Mesenchymal stem cell (in vitro differentiated cells and primary cell): ENCODE data around the gene LSP1.
A peak's percentile ranks its signal among the peaks of the same experiment; 100 is the strongest.

ENCODE experiments used
- DNase-seq: peaks from one replicate; pipeline ENCODE4 v3.0.0-alpha.2; 2013
- H2AFZ ChIP-seq: one replicate; pipeline ENCODE4 v1.6.1; 2013; ENCODE audit warnings: low read depth, mild to moderate bottlenecking, control low read depth, inconsistent platforms, low read length, moderate library complexity
- H2AK5ac ChIP-seq: 2 replicates; pipeline ENCODE4 v1.6.1; 2013; ENCODE audit warnings: low read length, moderate library complexity, mild to moderate bottlenecking, inconsistent platforms; ENCODE audit not compliant: severe bottlenecking
- H2BK120ac ChIP-seq: one replicate; pipeline ENCODE4 v1.6.1; 2013; ENCODE audit warnings: low read depth, mild to moderate bottlenecking, inconsistent platforms, low read length, moderate library complexity
- H2BK12ac ChIP-seq, 2 experiments: one replicate each; pipeline ENCODE4 v1.6.1; 2013; ENCODE audit warnings: inconsistent platforms in 2 of 2, low read length in 2 of 2, mild to moderate bottlenecking in 2 of 2, moderate library complexity in 2 of 2, control low read depth in 1 of 2
- H2BK15ac ChIP-seq: one replicate; pipeline ENCODE4 v1.6.1; 2013; ENCODE audit warnings: mild to moderate bottlenecking, low read depth, inconsistent platforms; ENCODE audit not compliant: poor library complexity, severe bottlenecking
- H2BK5ac ChIP-seq: 2 replicates; pipeline ENCODE4 v1.6.1; 2013; ENCODE audit warnings: low read depth, mild to moderate bottlenecking, low read length, control low read depth, inconsistent platforms; ENCODE audit not compliant: poor library complexity, severe bottlenecking
- H3K14ac ChIP-seq, 2 experiments: one replicate each; pipeline ENCODE4 v1.6.1; 2013; ENCODE audit warnings: inconsistent platforms in 2 of 2, low read length in 2 of 2, control low read depth in 1 of 2, mild to moderate bottlenecking in 1 of 2, moderate library complexity in 1 of 2
- H3K18ac ChIP-seq, 2 experiments: one replicate each; pipeline ENCODE4 v1.6.1; 2013; ENCODE audit warnings: inconsistent platforms in 2 of 2, low read length in 2 of 2, control low read depth in 1 of 2, low read depth in 1 of 2, mild to moderate bottlenecking in 1 of 2
- H3K23ac ChIP-seq, 2 experiments: one replicate each; pipeline ENCODE4 v1.6.1; 2013; ENCODE audit warnings: inconsistent platforms in 2 of 2, low read length in 2 of 2, mild to moderate bottlenecking in 2 of 2, moderate library complexity in 2 of 2, control low read depth in 1 of 2
- H3K27ac ChIP-seq: 2 replicates; pipeline ENCODE4 v1.5.1; 2013; ENCODE audit warnings: mild to moderate bottlenecking, moderate library complexity, low read length, control low read depth, inconsistent platforms; ENCODE audit not compliant: poor library complexity, severe bottlenecking
- H3K27me3 ChIP-seq, 2 experiments: 2 replicates each; pipeline versions ENCODE4 v1.6.1 to v1.7.0; 2013; ENCODE audit warnings: low read length in 2 of 2, mild to moderate bottlenecking in 2 of 2, moderate library complexity in 2 of 2, control low read depth in 1 of 2, inconsistent platforms in 1 of 2; ENCODE audit not compliant: control insufficient read depth in 1 of 2, insufficient read depth in 1 of 2
- H3K36me3 ChIP-seq, 2 experiments: 2 replicates each; pipeline versions ENCODE4 v1.6.1 to v1.7.0; 2013; ENCODE audit warnings: low read length in 2 of 2, control low read depth in 1 of 2, inconsistent platforms in 1 of 2, low read depth in 1 of 2, mild to moderate bottlenecking in 1 of 2; ENCODE audit not compliant: insufficient read depth in 2 of 2, control insufficient read depth in 1 of 2
- H3K4ac ChIP-seq, 2 experiments: one replicate each; pipeline ENCODE4 v1.6.1; 2013; ENCODE audit warnings: inconsistent platforms in 2 of 2, low read length in 2 of 2, mild to moderate bottlenecking in 2 of 2, moderate library complexity in 2 of 2, control low read depth in 1 of 2, low read depth in 1 of 2
- H3K4me1 ChIP-seq: 2 replicates; pipeline ENCODE4 v1.6.1; 2013; ENCODE audit warnings: low read depth, low read length, control low read depth; ENCODE audit not compliant: control insufficient read depth, insufficient read depth
- H3K4me2 ChIP-seq: 2 replicates; pipeline ENCODE4 v1.6.1; 2013; ENCODE audit warnings: low read length, mild to moderate bottlenecking, inconsistent platforms; ENCODE audit not compliant: poor library complexity, severe bottlenecking
- H3K4me3 ChIP-seq, 2 experiments: 2 replicates each; pipeline versions ENCODE4 v1.5.1 to v1.7.0; 2013; ENCODE audit warnings: low read length in 2 of 2, mild to moderate bottlenecking in 2 of 2, control low read depth in 1 of 2, low read depth in 1 of 2; ENCODE audit not compliant: insufficient read depth in 1 of 2
- H3K79me1 ChIP-seq: replicated peaks from 2 replicates; pipeline ENCODE4 v1.6.1; 2013; ENCODE audit warnings: mild to moderate bottlenecking, control low read depth, low read length, inconsistent platforms; ENCODE audit not compliant: poor library complexity, severe bottlenecking
- H3K9ac ChIP-seq: 2 replicates; pipeline ENCODE4 v1.7.0; 2013; ENCODE audit warnings: mild to moderate bottlenecking, low read length, moderate library complexity
- H3K9me3 ChIP-seq: 2 replicates; pipeline ENCODE4 v1.7.0; 2013; ENCODE audit warnings: mild to moderate bottlenecking, low read length; ENCODE audit not compliant: control insufficient read depth
- H4K8ac ChIP-seq: one replicate; pipeline ENCODE4 v1.6.1; 2013; ENCODE audit warnings: inconsistent platforms, mild to moderate bottlenecking, low read length, moderate library complexity
- H4K91ac ChIP-seq: one replicate; pipeline ENCODE4 v1.6.1; 2013; ENCODE audit warnings: mild to moderate bottlenecking, low read length, inconsistent platforms
- WGBS: methylation state at CpG from one replicate; pipeline ENCODE4 v1.1.7; 2013; ENCODE audit warnings: mixed read lengths; 5-methylcytosine and 5-hydroxymethylcytosine counted together

The LSP1 gene

DNA sequence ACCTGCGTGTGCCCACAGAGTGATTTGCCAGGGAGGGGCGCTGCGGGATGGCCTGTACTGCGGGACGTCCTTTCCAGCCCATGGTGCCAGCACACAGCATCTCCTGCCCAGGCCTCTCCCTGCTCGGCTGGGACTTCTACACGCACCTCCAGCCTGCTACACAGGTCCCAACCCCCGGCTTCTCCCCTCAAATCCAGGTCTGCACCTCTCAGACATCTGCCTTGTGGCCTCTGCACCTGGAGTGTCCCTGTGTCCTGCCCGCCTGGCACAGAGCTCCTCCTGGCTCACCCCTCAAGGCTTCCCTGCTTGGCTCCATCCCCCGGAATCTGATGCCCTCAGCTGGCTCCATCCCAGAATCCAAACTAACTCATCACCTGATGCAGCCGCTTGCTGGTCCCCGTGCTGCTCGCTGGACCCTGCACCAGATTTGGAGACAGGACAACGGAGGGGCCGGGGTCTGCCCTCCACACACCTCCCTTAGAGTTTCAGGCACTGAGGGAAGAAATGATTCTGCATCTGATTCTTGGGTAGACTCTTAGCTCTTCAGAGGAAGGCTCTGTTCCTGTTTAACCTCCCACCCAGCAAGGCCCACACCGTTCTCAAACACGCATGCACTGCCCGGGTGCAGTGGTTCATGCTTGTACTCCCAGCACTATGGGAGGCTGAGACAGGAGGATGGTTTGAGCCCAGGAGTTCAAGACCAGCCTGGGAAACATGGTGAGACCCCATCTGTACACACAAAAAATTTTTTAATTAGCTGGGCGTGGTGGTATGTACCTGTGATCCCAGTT lies 4.0 kb upstream of the LSP1 start:
- Histone ChIP-seq H3K79me1 (no peaks in the 10 kb centered on the region), H4K91ac (peak overlapping the region; percentile 55), H3K9me3 (no peaks in the 10 kb centered on the region), H3K4me2 (no peak overlapping the region), H2AFZ (no peak overlapping the region), H3K14ac (no peak overlapping the region), H3K9ac (no peak overlapping the region), H3K4me1 (peaks cover 12% of the 10 kb centered on the region), H3K27me3 (peaks cover 8 to 17% of the 10 kb centered on the region in 2 experiments), H2BK15ac (peak overlapping the region; percentile 89), H3K36me3 (no peaks in the 10 kb centered on the region), H2BK12ac (peak overlapping the region in 1 of 2 experiments; percentile 23), H3K23ac (no peak overlapping the region), H3K4me3 (no peak overlapping the region), H3K4ac (peak overlapping the region in 1 of 2 experiments; percentile 67), H2BK120ac (no peak overlapping the region), H2AK5ac (no peak overlapping the region), H2BK5ac (no peak overlapping the region), H4K8ac (peak overlapping the region; percentile 42), H3K18ac (no peak overlapping the region), H3K27ac (no peak overlapping the region)
- WGBS: 92% methylated on average over 18 of the region's 19 CpGs
- DNase-seq: no peak

DNA sequence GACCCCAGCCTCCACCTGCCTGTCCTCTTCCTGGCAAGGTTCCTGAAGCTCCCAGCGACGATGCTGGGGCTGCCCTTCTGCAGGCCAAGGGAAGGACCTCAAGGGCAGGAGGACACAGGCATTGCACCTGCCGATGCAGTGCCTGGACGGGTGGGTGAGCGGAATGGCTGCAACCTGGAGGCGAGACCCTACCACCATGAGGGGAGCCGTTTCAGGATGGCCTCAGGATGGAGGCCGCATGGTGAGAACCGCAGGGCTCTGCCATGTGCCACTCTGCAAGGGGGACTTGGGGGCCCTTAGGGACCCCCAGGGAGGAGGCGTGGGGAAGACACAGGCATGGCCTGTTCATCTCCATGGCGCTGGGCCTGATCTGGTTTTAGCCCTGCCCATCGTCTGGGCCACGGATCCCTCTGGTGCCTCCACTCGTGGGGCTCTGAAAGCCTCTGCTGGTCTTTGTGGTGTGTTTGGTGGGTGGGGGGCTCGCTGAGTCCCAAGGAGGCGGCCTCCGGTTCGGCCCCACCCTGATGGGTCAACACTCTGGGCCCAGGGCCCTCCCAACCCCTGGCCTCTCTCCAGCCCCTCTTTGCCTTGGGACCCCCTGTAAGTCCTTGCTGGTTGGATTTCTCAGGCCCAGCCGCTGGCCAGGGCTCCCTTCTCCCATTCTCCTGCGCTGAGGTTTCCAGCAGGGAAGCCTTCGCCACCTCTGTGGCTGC lies 1.3 kb upstream of the LSP1 start:
- Histone ChIP-seq H3K79me1 (no peaks in the 10 kb centered on the region), H3K18ac (no peak overlapping the region), H3K9ac (no peak overlapping the region), H3K4me1 (peaks cover 18% of the 10 kb centered on the region), H4K8ac (no peak overlapping the region), H3K4me3 (no peak overlapping the region), H3K36me3 (no peaks in the 10 kb centered on the region), H2AFZ (no peak overlapping the region), H3K23ac (no peak overlapping the region), H2BK12ac (no peak overlapping the region), H2AK5ac (no peak overlapping the region), H4K91ac (no peak overlapping the region), H3K9me3 (no peaks in the 10 kb centered on the region), H2BK5ac (no peak overlapping the region), H3K27me3 (peaks cover 5 to 15% of the 10 kb centered on the region in 2 experiments), H3K14ac (no peak overlapping the region), H3K4ac (no peak overlapping the region), H3K27ac (no peak overlapping the region), H2BK120ac (no peak overlapping the region), H2BK15ac (no peak overlapping the region), H3K4me2 (no peak overlapping the region)
- no peak for DNase-seq
- 93% methylated on average over 17 of the region's 21 CpGs for WGBS

DNA sequence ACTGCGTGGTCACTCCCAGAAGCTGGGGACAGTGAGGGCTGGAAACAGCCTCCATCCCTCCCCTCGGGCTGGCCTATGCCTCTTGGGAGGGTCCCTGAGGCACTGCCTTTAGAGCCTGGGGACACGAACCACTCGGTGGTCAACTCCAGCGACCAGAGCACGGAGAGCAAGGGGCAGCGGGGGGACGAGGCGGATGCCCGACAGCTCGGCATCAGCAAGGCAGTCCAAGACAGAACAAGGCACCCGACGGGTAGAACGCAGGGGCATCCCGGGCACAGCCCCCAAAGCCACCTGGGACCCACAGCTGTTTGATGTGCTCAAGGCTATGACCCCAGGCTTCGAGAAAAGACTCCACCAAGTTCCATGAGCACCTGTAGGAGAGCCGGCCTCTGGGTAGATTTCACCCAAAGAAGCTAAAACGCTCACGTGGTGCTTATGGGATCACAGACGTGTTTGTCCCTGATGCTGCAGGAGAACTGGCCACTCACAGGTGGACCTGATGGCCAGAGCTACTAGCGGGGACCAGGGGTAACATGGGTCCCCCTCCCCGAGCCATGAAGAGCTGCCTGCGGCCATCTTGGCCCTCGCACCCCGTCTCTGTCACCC lies 510 bp upstream of the LSP1 start:
- no peak overlapping the region for H3K4ac ChIP-seq
- no peak overlapping the region for H3K23ac ChIP-seq
- H3K27me3 ChIP-seq: peaks cover 5 to 21% of the 10 kb centered on the region in 2 experiments
- H4K91ac ChIP-seq: no peak overlapping the region
- H2BK15ac ChIP-seq: no peak overlapping the region
- H4K8ac ChIP-seq: no peak overlapping the region
- no peak overlapping the region for H2BK120ac ChIP-seq
- no peak for DNase-seq
- H2BK12ac ChIP-seq: no peak overlapping the region
- H3K4me2 ChIP-seq: no peak overlapping the region
- peaks cover 18% of the 10 kb centered on the region for H3K4me1 ChIP-seq
- no peak overlapping the region for H2AK5ac ChIP-seq
- H3K9me3 ChIP-seq: no peaks in the 10 kb centered on the region
- H3K9ac ChIP-seq: no peak overlapping the region
- H3K4me3 ChIP-seq: peak overlapping the region in 1 of 2 experiments; percentile 1
- no peak overlapping the region for H2BK5ac ChIP-seq
- no peak overlapping the region for H2AFZ ChIP-seq
- H3K14ac ChIP-seq: no peak overlapping the region
- no peak overlapping the region for H3K18ac ChIP-seq
- WGBS: 87% methylated on average over 21 of the region's 25 CpGs
- H3K27ac ChIP-seq: no peak overlapping the region
- H3K36me3 ChIP-seq: no peaks in the 10 kb centered on the region
- no peaks in the 10 kb centered on the region for H3K79me1 ChIP-seq
